ENCODE measurements around the gene ARNT2.

The ARNT2 gene

GRCh38 chr15:80518522-80518921, 114.3 kb downstream of the ARNT2 start:
- DNase-seq (ENCODE audit: low read depth), result no peak
- no peak for TF ChIP-seq CTCF (conservative IDR thresholded peaks at IDR 0.05; ENCODE audit: low read length)
- H3K4me3 ChIP-seq (ENCODE audit: low read length), result no peak overlapping the region

GRCh38 chr15:80523746-80524145, 119.6 kb downstream of the ARNT2 start:
- TF ChIP-seq CTCF (conservative IDR thresholded peaks at IDR 0.05; ENCODE audit: low read length), result no peak
- DNase-seq (ENCODE audit: low read depth), result no peak
- no peak overlapping the region for H3K4me3 ChIP-seq (ENCODE audit: low read length)

- no peak for TF ChIP-seq CTCF (conservative IDR thresholded peaks at IDR 0.05; ENCODE audit: low read length)
- no peak for DNase-seq (ENCODE audit: low read depth)
- H3K4me3 ChIP-seq (ENCODE audit: low read length), result no peak overlapping the region
These were observed 121.7 kb downstream of the ARNT2 start for GRCh38 chr15:80525853-80526252.

- DNase-seq (ENCODE audit: low read depth), result peak; percentile 94
- no peak for TF ChIP-seq CTCF (conservative IDR thresholded peaks at IDR 0.05; ENCODE audit: low read length)
- H3K4me3 ChIP-seq (ENCODE audit: low read length), result no peak overlapping the region
These were observed 122.6 kb downstream of the ARNT2 start for GRCh38 chr15:80526556-80527340.

- H3K4me3 ChIP-seq (ENCODE audit: low read length), result no peak overlapping the region
- no peak for TF ChIP-seq CTCF (conservative IDR thresholded peaks at IDR 0.05; ENCODE audit: low read length)
- peak; percentile 68 for DNase-seq (ENCODE audit: low read depth)
These were observed 123.2 kb downstream of the ARNT2 start for GRCh38 chr15:80527406-80527805.

- no peak overlapping the region for H3K4me3 ChIP-seq (ENCODE audit: low read length)
- no peak for TF ChIP-seq CTCF (conservative IDR thresholded peaks at IDR 0.05; ENCODE audit: low read length)
- DNase-seq (ENCODE audit: low read depth), result no peak
These were observed 123.8 kb downstream of the ARNT2 start for GRCh38 chr15:80527961-80528360.

- no peak overlapping the region for H3K4me3 ChIP-seq (ENCODE audit: low read length)
- TF ChIP-seq CTCF (conservative IDR thresholded peaks at IDR 0.05; ENCODE audit: low read length), result no peak
- DNase-seq (ENCODE audit: low read depth), result peak; percentile 94
These were observed 126.7 kb downstream of the ARNT2 start for GRCh38 chr15:80530737-80531365.
